HG02840 (cell line): ENCODE data around the gene TMOD1.
A peak's percentile ranks its signal among the peaks of the same experiment; 100 is the strongest.
"Not testable (repeated sequence)": the region's sequence is repeated elsewhere in the genome, so short reads cannot be mapped to it uniquely, and the experiment has no call there.

ENCODE experiments used
- ATAC-seq: cut with Tn5 transposase; IDR thresholded peaks from one replicate; pipeline ENCODE4 v1.9.1; 2021; ENCODE audit warnings: mild to moderate bottlenecking, moderate library complexity, moderate number of reproducible peaks; ENCODE audit not compliant: unreplicated experiment, low FRiP score

TMOD1 gene

DNA sequence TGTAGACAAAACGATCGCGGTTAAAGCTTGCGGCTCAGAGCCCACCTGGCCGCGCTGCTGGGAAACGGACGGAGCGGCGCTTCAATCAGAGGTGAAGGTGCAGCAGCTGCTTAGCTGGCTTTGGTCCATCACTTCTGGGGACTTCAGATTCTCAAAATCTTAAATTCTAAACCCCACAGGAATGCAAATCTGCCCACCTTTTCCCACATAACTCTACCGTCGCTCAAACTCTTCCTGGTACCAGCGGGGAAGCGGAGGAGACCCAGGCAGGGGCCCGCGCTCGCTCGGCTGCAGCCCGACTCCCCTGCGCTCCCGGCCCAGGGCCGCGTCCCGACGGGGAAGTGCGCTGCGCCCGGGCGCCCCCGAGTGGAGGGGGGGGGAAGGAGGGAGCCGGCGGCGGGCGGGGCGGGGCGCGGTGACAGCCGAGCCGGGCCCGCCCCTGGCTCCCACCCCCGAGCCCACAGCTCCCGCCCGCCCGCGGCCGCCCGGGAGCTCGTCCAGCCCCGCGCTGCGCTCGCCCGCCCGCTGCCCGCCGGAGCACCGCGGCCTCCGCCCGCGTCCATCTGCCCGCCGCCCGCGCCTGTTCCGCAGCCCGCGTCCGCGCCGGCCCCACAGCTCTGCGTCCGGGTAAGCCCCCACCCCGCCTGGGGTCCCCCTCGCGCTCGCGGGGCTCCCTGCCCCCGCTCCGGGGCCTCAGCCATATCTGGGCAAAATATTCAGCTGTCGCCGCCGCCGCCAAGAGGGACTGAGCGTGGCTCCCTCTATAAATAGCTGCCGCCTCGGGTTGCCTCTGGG, at the start of gene TMOD1:
Gene TMOD1, plus strand, starts transcription at position 490 of the 795 bp plus-strand sequence. CDS start 22,523 bp downstream, outside the sequence.
- ATAC-seq, result no peak

DNA sequence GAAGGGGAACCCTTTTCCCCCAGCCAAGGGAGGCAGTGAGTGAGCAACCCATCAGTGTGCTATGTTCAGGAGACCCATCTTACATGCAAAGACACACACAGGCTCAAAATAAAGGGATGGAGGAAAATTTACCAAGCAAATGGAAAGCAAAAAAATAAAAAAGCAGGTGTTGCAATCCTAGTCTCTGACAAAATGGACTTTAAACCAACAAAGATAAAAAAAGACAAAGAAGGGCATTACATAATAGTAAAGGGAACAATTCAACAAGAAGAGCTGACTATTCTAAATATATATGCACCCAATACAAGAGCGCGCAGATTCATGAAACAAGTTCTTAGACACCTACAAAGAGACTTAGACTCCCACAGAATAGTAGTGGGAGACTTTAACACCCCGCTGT, 47.9 kb upstream of the TMOD1 start:
- not testable (repeated sequence) for ATAC-seq

DNA sequence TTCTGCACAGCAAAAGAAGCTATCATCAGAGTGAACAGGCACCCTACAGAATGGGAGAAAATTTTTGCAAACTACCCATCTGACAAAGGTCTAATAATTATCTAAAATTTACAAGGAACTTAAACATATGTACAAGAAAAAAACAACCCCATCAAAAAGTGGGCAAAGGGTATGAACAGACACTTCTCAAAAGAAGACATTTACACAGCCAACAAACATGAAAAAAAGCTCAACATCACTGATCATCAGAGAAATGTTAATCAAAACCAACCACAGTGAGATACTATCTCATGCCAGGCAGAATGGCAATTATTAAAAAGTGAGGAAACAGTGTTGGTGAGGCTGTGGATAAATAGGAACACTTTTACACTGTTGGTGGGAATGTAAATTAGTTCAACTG, 44.6 kb upstream of the TMOD1 start:
- not testable (repeated sequence) for ATAC-seq

DNA sequence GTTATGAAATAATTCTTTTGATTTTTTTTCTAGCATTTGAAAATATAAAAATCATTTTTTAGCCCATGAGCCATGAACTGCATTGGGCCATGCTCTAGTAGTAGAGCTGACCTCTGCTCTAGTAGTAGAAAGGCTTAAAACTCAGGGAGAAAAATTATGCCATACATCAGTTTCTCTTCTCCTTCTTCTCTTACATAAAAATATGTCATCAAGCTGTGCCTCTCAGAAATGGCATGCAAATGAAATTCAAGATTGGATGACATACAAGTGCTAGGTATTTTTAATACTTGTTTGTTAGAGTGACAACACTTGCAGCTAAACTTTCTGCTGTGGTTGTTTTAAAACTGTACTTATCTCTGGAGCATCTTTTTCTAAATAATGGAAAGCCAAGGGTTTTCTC, 42.1 kb upstream of the TMOD1 start:
- no peak for ATAC-seq

DNA sequence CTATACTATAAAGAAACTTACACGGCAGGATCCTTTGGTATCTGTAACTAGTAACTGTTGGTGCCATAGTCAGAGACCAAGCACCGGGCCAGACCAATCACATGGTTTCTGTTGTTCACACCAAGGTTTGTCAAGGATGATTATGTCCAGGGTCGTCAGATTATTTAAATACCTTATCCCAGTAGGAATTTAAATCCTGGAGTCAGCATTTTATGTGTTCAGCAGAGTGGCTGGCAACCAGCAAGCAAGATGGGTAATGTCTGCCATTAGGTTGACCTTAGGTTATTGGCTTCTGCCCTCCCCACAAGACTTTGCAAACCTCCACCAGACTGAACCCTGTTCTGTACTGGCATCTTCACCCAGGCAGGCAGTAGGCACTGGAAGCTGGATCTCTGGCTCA, 39.3 kb upstream of the TMOD1 start:
- no peak for ATAC-seq

DNA sequence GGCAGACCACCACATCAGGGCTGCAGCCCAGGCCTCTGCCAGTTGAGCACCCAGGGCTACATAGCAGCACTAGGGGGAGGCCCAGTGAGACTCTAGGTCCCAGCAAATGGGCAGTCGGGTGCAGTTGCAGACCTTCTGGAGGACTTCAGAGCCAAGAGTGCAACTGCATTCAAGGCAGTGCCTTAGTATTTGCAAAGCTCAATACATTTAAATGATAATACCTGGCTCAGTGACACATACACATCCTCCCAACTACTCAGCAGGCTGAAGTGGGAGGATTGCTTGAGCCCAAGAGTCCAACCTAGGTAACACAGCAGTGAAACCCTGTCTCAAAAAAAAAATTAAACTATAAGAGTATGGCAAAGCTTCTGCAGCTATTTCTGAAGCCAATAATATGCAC, 38.6 kb upstream of the TMOD1 start:
- ATAC-seq, result no peak

DNA sequence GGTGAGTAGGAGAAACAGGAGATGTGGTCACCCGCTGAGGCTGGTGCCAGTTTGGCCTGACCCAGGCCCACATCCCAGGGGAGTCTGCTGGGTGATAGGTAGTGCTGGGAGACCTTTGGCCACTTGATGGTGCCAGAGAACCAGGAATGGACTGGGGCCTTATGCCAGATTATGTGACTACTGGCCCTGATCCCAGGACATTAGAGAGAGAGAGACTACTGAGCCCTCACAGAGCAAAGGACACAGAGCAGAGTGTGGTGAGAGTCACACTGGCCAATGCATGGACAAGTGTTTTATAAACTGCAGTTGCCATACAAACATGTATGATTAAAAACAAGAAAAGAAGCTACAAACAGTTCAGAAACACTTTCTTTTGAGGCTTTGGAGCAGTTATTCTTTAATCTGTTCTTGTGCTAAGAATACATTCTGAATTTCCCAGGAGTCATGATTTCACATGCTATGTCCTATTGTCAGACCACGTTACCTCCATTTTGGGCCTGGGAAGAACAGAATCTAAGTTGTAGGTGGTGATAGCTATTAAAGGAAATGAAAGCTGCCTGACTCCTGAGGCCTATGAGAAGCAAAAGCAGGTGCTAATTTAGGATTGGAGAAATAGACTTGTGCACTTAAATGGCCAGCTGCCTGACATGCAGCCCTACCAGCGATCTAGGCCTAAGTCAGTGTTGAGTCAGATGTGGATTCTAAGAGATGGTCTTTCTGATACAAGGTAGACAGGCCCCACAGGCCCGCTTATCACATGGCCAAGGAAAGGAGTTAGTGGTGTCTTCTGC, 32.6 kb upstream of the TMOD1 start:
- ATAC-seq, result peak; percentile 67

DNA sequence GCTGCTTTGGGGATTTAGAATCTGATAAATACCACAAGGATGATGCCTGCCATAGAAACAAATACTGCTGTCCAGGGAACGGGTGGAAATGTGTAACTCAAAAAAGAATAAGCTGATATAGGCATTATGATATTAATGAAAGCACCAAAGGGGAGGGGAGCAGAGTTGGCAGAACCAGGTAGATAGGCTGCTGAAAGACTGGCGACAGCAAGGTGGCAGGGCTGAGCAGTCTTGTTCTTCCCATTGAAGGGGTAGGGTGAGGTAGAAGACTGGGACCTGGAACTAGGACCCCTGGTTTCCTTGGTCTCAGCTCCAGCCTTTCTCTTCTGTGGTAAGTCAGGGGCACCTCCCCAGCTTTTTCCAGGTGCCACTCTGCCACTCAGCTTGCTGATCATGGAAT, 31.4 kb upstream of the TMOD1 start:
- ATAC-seq, result no peak

DNA sequence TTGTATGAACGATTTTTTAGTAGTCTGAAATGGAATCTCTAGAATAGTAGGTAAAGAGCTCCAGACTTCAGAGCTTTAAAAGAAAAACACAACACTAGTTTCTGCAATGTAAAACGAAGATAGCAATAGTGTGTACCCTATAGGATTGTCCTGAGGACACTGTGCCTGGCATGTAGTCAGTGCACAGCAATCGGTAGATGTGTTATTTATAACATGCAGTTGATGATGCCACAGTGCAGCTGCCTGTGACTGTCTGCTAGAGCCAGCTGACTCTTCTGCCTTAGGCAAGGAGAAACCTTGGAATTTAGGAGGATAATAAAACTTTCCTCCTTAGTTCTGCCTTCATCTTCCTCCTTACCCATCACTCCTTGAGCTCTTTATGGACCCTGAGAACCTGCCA, 27.7 kb upstream of the TMOD1 start:
- no peak for ATAC-seq

DNA sequence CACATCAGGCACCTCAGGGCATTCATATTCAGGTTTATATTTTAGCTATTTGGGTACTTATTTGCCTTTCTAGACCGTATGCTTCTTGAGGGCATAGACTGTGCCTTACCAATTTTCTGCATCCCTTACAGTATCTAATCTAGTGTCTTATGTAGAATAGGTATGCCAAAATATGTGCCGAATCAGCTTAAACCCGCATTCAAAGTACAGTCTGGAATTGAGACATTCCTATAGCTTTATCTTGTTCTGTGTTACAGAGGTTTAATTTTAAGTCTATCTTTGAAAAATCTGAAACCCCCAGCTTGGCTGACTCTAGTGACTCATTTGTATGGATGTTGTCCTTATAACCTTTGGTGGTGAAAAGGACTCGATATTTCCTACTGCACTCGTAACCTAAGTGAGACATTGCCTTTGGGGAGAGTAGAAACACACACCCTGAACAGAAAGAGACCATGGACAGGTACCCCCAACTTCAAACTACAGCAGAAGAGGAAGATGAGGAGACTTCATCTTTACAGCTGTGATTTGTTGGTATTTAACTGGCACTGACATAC, 27.0 kb upstream of the TMOD1 start:
- ATAC-seq, result no peak

DNA sequence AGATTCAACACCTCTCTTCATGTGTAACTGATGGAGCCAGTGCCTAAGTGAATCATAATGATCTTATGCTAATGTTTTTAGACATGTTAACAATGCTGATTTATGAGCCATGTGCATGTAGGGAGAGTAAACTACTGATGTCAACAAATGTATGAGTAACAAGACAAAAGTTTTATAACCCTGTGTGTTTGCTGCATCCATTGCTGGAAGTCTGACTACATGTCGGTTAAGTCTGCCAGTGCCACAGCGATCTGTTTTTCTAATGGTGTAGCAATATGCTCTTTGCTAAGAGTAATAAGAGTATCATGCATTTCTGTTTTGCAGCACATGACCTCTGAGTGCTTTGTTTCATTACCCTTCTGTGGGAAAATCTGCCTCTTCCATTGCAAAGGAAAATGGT, 26.4 kb upstream of the TMOD1 start:
- no peak for ATAC-seq

DNA sequence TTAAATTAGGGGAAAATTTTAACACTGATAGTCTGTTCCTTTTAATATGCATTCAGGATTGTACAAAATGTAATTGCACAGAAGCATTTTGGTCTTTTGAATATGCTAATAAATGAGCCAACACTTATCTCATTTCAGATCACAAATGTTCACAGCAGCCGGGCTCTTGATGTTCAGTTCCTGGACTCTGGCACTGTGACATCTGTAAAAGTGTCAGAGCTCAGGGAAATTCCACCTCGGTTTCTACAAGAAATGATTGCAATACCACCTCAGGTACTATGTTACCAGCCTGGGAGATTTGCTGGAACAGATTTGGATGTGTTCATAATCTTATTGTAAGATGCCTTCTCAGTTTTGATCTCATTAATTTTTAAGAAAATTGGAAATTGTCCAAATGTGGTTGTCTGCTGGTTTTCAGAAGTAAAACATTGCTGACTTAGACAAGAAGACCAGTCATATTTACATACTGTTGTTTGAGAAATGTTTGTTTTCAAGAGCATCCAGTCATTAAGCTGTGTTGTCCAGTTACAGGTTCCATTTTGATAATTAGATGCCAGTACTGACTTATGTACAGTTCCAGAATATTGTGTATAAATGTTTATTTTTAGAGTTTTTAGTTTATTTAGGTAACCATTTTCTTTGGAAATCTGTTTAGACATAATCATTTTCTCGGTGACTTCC, 23.0 kb upstream of the TMOD1 start:
- ATAC-seq, result no peak

DNA sequence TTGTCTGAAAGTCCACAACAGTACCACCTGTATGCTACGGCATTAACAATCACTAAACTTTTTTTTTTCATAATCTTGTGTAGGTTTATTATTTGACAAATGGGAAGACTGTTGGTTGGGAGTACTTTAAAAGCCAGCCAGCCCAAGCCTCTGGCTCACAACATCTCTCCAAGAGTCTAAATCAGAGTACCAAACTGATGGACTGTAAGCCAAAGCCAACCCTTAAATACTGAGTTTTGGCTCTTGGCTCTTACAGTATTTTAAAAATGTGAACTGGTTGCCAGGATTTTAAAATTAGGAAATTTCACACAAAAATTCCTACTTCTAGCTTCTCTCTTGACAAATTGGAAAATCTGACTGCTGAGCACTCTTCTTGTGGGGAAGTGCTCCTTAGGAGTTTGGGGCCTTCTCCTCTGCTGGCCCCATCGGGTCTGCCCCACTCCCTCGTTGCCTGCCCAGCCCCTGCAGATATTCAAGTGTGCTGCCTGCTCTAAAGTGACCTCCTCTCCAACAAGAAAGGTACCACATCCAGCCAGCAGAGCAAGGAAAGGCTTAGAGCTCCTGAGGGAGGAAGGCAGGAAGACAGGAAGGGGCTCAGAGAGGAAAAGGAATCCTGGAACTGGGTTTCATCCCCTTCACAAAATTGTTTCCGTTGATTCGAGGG, 21.8 kb upstream of the TMOD1 start:
- ATAC-seq, result no peak

DNA sequence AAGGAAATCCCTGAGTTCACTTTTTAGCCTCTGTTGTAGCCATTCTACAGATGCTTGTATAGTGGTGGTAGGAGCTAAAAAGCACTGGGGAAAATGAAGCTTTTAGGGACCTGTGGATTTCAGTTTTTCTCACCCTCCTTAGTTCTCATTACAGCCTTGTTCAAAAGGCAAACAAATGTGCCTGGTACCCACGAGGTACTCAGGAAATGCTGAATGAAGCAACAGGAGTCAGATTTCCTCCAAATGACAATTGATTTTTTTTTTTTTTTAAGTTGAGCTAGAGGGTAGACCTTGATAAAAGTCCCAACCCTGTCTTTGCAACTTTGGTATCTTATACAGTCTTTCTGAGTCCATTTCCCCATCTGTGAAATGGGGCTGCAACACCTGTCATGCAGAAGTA, 21.3 kb upstream of the TMOD1 start:
- ATAC-seq, result no peak

DNA sequence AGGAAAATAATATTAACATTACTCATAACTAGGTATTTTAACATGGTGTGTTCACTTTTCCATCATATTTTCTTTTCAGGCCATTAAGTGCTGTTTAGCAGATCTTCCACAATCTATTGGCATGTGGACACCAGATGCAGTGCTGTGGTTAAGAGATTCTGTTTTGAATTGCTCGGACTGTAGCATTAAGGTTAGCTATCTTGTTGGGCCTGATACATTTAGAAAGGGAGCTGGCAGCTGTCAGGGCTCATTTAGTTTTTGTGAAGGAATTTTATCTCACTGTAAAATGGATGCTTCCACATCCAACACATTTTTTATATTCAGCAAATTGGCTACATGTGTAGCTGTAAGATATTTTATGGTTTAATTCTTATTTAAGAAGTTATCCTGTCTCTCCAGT, 20.7 kb upstream of the TMOD1 start:
- no peak for ATAC-seq

DNA sequence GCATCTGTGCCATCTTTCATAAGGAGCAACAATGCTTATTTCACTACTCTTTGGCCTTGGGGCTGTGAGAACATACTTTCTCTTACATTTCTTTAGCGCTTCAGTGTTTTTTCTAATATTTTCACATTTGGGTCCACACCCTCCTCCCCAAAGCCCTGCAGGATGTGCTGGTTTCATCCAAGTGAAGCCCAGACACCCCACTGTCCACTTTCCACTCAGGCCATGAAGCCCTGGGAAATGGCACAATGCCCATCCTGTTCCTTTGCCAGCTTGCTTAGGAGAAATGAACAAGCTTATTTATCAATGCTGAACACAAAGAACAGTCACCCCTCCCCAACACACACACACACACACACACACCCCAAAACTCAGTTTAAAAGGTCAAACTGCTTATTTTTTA, 17.3 kb upstream of the TMOD1 start:
- no peak for ATAC-seq

DNA sequence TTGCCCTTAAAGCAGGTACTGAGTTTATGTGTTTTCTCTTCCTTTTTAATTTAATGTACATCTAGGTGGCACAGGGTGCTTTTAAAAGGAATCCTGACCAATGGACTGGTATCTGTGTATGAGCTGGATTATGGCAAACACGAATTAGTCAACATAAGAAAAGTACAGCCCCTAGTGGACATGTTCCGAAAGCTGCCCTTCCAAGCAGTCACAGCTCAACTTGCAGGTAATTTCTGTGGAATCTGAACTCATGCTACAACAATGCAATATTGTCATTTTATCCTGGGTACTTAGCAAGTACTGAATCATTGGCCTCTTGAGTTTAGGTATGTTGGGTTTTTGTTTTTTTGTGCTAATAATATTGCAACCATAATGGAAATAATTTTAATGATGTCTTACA, 14.4 kb upstream of the TMOD1 start:
- no peak for ATAC-seq

DNA sequence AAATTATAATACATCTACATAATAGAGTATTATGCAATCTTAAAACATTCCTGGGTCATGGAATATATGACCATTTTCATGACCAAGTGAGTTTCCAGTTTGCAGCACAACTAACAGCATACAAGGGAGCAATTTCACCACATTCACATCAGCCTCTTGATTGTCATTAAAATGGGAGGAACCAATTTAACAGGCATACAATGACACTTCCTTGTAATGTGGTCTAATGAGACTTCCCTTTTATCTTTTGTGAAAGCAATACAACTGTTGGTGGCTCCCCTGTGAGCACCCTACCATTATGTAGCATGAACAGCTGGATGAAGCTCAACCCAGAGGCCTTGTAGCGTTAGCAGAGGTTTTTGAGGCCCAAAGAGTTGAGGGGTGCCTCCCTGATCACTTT, 13.6 kb upstream of the TMOD1 start:
- ATAC-seq, result no peak

DNA sequence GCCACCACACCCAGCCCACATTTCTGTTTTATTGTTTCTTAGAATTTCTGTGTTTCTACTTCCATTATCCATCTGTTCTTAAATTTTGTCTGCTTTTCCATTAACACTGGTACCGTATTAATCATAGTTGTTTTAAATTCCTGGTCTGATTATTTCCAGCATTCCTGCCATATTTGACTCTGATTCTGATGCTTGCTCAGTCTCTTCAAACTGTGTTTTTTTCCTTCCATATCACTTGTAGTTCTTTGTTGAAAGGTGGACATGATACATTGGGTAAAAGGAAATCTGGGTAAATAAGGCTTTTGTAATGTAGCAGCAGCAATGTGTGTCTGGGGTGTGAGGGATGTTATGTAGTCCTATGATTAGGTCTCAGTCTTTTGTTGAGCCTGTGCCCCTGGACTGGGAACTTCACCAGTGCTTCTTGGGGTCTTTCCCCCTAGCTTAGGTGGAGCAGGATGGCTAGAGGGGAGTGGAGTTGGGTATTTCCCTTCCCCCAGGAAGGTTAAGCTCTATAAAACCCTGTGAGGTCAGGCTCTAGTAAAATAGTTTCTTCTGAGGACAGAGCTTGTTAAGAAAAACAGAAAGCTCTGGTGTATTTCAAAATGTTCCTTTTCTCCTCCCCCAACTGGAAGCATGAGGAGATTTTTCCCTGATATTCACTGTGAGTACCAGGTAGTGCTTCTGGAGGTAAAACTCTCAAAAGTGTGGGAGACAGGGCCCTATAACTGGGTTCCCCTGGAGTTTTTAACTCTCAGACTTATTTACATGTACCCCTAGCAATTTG, 10.1 kb upstream of the TMOD1 start:
- no peak for ATAC-seq
